ENCODE data around the gene CEMIP2. TPM values are rescaled to one million over a fixed set of nuclear protein-coding genes. Genes with fewer than 3 reads are reported as not detected.
"Not testable (repeated sequence)": the region's sequence is repeated elsewhere in the genome, so short reads cannot be mapped to it uniquely, and the experiment has no call there.

Gene CEMIP2
- total RNA-seq, 2 donors from 2014 or later = 20.4 to 86.5 TPM

DNA sequence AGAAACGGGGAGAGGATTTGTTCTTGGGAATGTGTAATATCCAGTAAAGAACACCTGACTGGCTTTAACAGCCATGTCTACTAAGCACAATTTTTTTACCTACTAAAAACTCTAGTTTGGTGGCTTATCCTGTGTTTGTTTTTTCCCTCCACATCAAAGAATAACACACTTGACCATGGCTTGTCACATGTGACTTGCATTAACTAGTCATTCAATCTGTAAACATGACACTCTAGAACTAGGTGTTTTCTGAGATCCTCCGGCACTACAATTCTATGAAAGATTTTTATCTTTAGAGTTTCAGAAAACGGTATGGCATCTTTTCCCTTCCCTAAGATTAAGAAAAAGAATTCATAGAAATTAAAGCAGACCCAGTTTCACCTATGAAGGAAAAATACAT is 103.7 kb downstream of the CEMIP2 start:
- intact Hi-C loops (cut with DNase I) = no loop called here

DNA sequence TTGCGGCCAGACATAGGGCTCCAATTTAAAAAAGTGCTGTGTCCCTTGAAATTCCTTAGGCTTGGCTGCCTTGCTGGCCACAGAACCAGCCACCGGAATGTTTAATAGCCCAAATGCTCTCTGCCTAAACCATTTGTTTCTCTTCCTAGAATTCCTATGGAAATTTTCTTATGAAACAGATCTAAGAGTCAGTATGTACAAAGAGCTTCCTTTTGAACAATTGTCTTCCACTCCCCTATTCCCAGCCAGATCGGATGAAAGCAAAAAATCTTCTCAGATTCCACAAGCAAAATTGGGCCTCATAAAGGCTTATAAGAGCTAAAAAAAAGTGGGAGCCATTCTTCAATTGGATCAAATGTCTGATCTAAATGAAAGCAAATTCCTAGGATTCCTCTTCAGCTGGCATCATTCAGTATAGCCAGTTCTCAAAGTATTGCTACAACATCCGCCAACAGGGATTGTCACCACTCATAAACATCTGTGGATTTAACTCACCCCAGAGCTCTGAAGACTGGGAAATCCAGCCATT is 104.3 kb downstream of the CEMIP2 start:
- Histone ChIP-seq H3K9me3 (no peaks in the 10 kb centered on the region), H3K4me3 (no peak overlapping the region), H3K36me3 (no peaks in the 10 kb centered on the region), H3K27ac (no peak overlapping the region), H3K27me3 (replicated peaks; ENCODE audit: insufficient read depth) (no peaks in the 10 kb centered on the region), H3K4me1 (replicated peaks) (no peaks in the 10 kb centered on the region)
- 69% methylated on average over 4 of the region's 4 CpGs for whole genome bisulfite sequencing
- intact Hi-C loops (cut with DNase I) = no loop called here
- TF ChIP-seq POLR2AphosphoS5 (IDR thresholded peaks at IDR 0.05) = no peak
- DNase-seq (ENCODE audit: low spot score) = no peak

More for the DNA sequence above, 103.7 kb downstream of the CEMIP2 start:
- Histone ChIP-seq H3K36me3 (no peaks in the 10 kb centered on the region), H3K4me3 (no peak overlapping the region), H3K27me3 (replicated peaks; ENCODE audit: insufficient read depth) (no peaks in the 10 kb centered on the region), H3K4me1 (replicated peaks) (no peaks in the 10 kb centered on the region), H3K27ac (no peak overlapping the region), H3K9me3 (no peaks in the 10 kb centered on the region)
- WGBS = 45% methylated on average over 3 of the region's 3 CpGs
- DNase-seq (ENCODE audit: low spot score) = no peak
- no peak for TF ChIP-seq POLR2AphosphoS5 (IDR thresholded peaks at IDR 0.05)
- no peak for TF ChIP-seq POLR2A (IDR thresholded peaks at IDR 0.05)
- no peak for TF ChIP-seq CTCF (IDR thresholded peaks at IDR 0.05)

DNA sequence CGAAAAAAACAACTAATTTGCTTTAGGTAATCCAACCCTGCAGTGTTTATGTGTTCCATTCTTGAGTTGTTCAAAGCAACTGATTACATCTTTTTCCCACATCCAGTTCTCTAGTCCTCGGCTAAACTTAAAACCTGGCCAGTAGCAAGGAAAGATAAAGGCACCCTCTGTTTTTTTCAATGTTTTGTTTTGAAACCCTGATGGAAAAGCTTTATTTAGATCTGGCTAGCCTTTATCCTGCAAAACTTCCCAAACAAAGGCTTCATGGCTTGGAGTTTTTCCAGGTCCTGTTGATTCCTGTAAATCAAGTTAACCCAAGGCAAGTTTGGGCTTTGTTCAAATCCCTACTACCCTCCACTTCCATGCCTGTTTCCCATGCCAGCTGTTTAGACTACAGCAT is 105.1 kb downstream of the CEMIP2 start:
- WGBS = 13% methylated on average over 2 of the region's 2 CpGs
- Histone ChIP-seq H3K4me3 (no peak overlapping the region), H3K9me3 (no peaks in the 10 kb centered on the region), H3K36me3 (no peaks in the 10 kb centered on the region), H3K4me1 (replicated peaks) (no peaks in the 10 kb centered on the region), H3K27ac (no peak overlapping the region), H3K27me3 (replicated peaks; ENCODE audit: insufficient read depth) (no peaks in the 10 kb centered on the region)
- DNase-seq (ENCODE audit: low spot score) = no peak
- TF ChIP-seq CTCF (IDR thresholded peaks at IDR 0.05) = no peak
- TF ChIP-seq POLR2AphosphoS5 (IDR thresholded peaks at IDR 0.05) = no peak
- TF ChIP-seq POLR2A (IDR thresholded peaks at IDR 0.05) = no peak
- intact Hi-C loops (cut with DNase I) = no loop called here

- Histone ChIP-seq H3K9me3 (no peaks in the 10 kb centered on the region), H3K4me3 (no peak overlapping the region), H3K4me1 (replicated peaks) (no peaks in the 10 kb centered on the region), H3K27me3 (replicated peaks; ENCODE audit: insufficient read depth) (no peaks in the 10 kb centered on the region), H3K36me3 (no peaks in the 10 kb centered on the region), H3K27ac (no peak overlapping the region)
- DNase-seq (ENCODE audit: low spot score) = no peak
- 77% methylated on average over 3 of the region's 3 CpGs for WGBS
- no peak for TF ChIP-seq POLR2A (IDR thresholded peaks at IDR 0.05)
- no peak for TF ChIP-seq CTCF (IDR thresholded peaks at IDR 0.05)
- no peak for TF ChIP-seq POLR2AphosphoS5 (IDR thresholded peaks at IDR 0.05)
- intact Hi-C loops (cut with DNase I) = no loop called here
Measured at GRCh38 chr9:71662082-71662481, 106.2 kb downstream of the CEMIP2 start.

DNA sequence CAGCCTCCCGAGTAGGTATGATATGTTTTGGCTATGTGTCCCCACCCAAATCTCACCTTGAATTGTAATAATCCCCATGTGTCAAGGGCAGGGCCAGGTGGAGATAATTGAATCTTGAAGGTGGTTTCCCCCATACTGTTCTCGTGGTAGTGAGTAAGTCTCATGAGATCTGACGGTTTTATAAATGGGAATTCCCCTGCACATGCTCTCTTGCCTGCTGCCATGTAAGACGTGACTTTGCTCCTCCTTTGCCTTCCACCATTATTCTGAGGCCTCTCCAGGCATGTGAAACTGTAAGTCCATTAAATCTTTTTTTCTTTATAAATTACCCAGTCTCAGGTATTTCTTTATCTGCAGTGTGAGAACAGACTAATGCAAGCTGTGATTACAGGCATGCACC is 111.0 kb downstream of the CEMIP2 start:
- H3K4me3 ChIP-seq; H3K36me3 ChIP-seq; H3K27ac ChIP-seq; intact Hi-C loops (cut with DNase I); H3K27me3 ChIP-seq (replicated peaks; ENCODE audit: insufficient read depth); H3K4me1 ChIP-seq (replicated peaks); H3K9me3 ChIP-seq; DNase-seq (ENCODE audit: low spot score): not testable (repeated sequence)
- 93% methylated on average over 4 of the region's 4 CpGs for WGBS

- no peak for TF ChIP-seq CTCF (IDR thresholded peaks at IDR 0.05)
- no peak overlapping the region for H3K27ac ChIP-seq
- no peaks in the 10 kb centered on the region for H3K36me3 ChIP-seq
- no peak overlapping the region for H3K4me3 ChIP-seq
- no peaks in the 10 kb centered on the region for H3K4me1 ChIP-seq (replicated peaks)
- 92% methylated on average over 1 of the region's 1 CpG for WGBS
- intact Hi-C loops (cut with DNase I) = no loop called here
- DNase-seq (ENCODE audit: low spot score) = no peak
- H3K27me3 ChIP-seq (replicated peaks; ENCODE audit: insufficient read depth) = no peaks in the 10 kb centered on the region
- no peaks in the 10 kb centered on the region for H3K9me3 ChIP-seq
Measured at GRCh38 chr9:71656496-71656895, 111.8 kb downstream of the CEMIP2 start.

Data from prostate gland (tissue), 2 donors.